ENCODE results near the gene BANK1.

BANK1 gene

GRCh38 chr4:101983835-101984234, 193.3 kb downstream of the BANK1 start:
- H3K27ac ChIP-seq: peak overlapping the region; percentile 92
- TF ChIP-seq CTCF (conservative IDR thresholded peaks at IDR 0.05): no peak

GRCh38 chr4:101987623-101988243, 197.2 kb downstream of the BANK1 start:
- no peak overlapping the region for H3K27ac ChIP-seq
- TF ChIP-seq CTCF (conservative IDR thresholded peaks at IDR 0.05): no peak

GRCh38 chr4:101989551-101989950, 199.0 kb downstream of the BANK1 start:
- no peak for TF ChIP-seq CTCF (conservative IDR thresholded peaks at IDR 0.05)
- H3K27ac ChIP-seq: peak overlapping the region; percentile 7; the same call in 1 of the 2 replicates

- TF ChIP-seq CTCF (conservative IDR thresholded peaks at IDR 0.05): no peak
- peak overlapping the region; percentile 35; the same call in 1 of the 2 replicates for H3K27ac ChIP-seq
These were observed 201.9 kb downstream of the BANK1 start for GRCh38 chr4:101992446-101992845.

- H3K27ac ChIP-seq: no peak overlapping the region
- no peak for TF ChIP-seq CTCF (conservative IDR thresholded peaks at IDR 0.05)
These were observed 202.7 kb downstream of the BANK1 start for GRCh38 chr4:101993002-101993841.

- H3K27ac ChIP-seq: no peak overlapping the region
These were observed 203.6 kb downstream of the BANK1 start for GRCh38 chr4:101993842-101994775.

More at GRCh38 chr4:101993842-101994775, 203.6 kb downstream of the BANK1 start:
- TF ChIP-seq CTCF (conservative IDR thresholded peaks at IDR 0.05): no peak
